Esophagus muscularis mucosa (tissue), 4 donors: Measurements from ENCODE around the gene RCOR3. TPM values are rescaled to one million over a fixed set of nuclear protein-coding genes. Genes with fewer than 3 reads are reported as not detected.

Experiments used
- DNase-seq: peaks from one replicate; pipeline ENCODE4 v3.0.0-alpha.2; 2017; ENCODE audit errors: extremely low spot score
- H3K27ac ChIP-seq, 4 donors: fragments of 200-600 bp; sonication (generic); replicated peaks in 1 of 4; 1 replicate in 3 of 4; 2 replicates in 1 of 4; pipeline ENCODE4 v1.5.1; 2016 to 2019; ENCODE audit warnings: mild to moderate bottlenecking in 1 of 4
- H3K27me3 ChIP-seq, 4 donors: fragments of 200-600 bp; sonication (generic); one replicate each; pipeline versions ENCODE4 v1.5.1 to v1.6.0; 2016 to 2019
- H3K36me3 ChIP-seq, 4 donors: fragments of 200-600 bp; sonication (generic); one replicate each; pipeline ENCODE4 v1.5.1; 2016 to 2019
- H3K4me1 ChIP-seq, 4 donors: fragments of 200-600 bp; sonication (generic); one replicate each; pipeline ENCODE4 v1.5.1; 2016 to 2019
- H3K4me3 ChIP-seq, 4 donors: fragments of 200-600 bp; sonication (generic); 1 replicate in 2 of 4; 2 replicates in 2 of 4; pipeline ENCODE4 v1.5.1; 2016 to 2019; ENCODE audit warnings: mild to moderate bottlenecking in 4 of 4, moderate library complexity in 1 of 4
- H3K9me3 ChIP-seq, 4 donors: fragments of 200-600 bp; sonication (generic); 1 replicate in 3 of 4; 2 replicates in 1 of 4; pipeline ENCODE4 v1.5.1; 2016 to 2019
- EP300 ChIP-seq: sonication (generic); formaldehyde crosslinking; IDR thresholded peaks from one replicate; pipeline ENCODE4 v1.6.1; 2017; ENCODE audit warnings: antibody characterized with exemption
- POLR2A ChIP-seq: fragments of 450-650 bp; IDR thresholded peaks from one replicate; pipeline ENCODE4 v1.6.1; 2017; ENCODE audit warnings: antibody characterized with exemption, moderate library complexity, mild to moderate bottlenecking, low read depth
- POLR2AphosphoS5 ChIP-seq, 2 donors: sonication (generic); formaldehyde crosslinking; IDR thresholded peaks; one replicate each; pipeline ENCODE4 v1.6.1; 2017; ENCODE audit warnings: antibody characterized with exemption in 2 of 2
- WGBS: methylation state at CpG from one replicate; pipeline ENCODE4 v1.1.5; 2018; 5-methylcytosine and 5-hydroxymethylcytosine counted together
- intact Hi-C: fragments of 100-400 bp; cut with DNase I; formaldehyde crosslinking; loops from one replicate; pipeline ENCODE4 v1.15.1; 2023
- total RNA-seq, 4 donors: library from RNA; depleted of rRNA; stranded (reverse); fragments of >200 nt; gene quantifications; one replicate each; pipeline versions ENCODE4 v1.1.0 to v1.2.1, GENCODE V29; 2016
- TF ChIP-seq, protein P1 (sequence below), 3 experiments: fragments of 200-600 bp in 2 of 3; fragments of 450-650 bp in 1 of 3; sonication (generic) in 2 of 3; IDR thresholded peaks; one replicate each; pipeline ENCODE4 v1.5.1; 2017 to 2019; ENCODE audit warnings: antibody characterized with exemption in 3 of 3, mild to moderate bottlenecking in 2 of 3, moderate library complexity in 1 of 3

RCOR3 gene
- total RNA-seq, 4 donors from 2014 or later = 21.7 to 38.0 (median 37.7) TPM

DNA sequence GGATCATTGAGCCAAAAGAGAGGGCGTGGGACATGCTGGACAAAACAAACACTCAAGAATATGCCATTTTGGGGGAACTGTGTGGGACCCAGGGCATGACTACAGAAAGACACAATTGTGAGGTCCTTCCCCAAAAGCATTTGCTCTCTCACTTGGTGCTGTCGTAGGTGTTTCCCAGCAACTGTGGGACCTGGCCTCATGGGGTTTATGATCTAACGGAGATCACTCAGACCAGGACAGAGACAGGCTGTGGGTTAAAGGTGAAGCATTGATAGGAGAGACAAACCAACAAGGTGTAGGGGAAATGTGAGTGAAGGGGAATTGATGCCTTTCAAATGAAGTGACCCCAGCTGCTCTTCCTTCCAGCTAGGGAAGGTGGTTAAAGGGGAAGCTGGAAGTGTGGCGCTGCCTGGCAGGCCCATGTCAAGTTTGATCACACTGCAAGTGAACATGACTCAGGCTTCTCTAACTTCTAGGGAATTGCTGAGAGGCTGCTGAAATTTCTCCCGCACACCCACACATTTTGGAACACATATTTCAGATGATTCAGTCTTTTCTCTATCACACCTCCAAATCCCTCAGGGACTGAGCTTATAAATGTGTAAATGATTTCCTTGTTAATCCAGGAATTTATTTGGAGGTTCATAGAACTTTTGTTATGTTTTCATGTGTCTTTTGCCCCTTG is 97.7 kb downstream of the RCOR3 start:
- TF ChIP-seq, protein P1, sequence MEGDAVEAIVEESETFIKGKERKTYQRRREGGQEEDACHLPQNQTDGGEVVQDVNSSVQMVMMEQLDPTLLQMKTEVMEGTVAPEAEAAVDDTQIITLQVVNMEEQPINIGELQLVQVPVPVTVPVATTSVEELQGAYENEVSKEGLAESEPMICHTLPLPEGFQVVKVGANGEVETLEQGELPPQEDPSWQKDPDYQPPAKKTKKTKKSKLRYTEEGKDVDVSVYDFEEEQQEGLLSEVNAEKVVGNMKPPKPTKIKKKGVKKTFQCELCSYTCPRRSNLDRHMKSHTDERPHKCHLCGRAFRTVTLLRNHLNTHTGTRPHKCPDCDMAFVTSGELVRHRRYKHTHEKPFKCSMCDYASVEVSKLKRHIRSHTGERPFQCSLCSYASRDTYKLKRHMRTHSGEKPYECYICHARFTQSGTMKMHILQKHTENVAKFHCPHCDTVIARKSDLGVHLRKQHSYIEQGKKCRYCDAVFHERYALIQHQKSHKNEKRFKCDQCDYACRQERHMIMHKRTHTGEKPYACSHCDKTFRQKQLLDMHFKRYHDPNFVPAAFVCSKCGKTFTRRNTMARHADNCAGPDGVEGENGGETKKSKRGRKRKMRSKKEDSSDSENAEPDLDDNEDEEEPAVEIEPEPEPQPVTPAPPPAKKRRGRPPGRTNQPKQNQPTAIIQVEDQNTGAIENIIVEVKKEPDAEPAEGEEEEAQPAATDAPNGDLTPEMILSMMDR (IDR thresholded peaks at IDR 0.05) = no peak
- no peak for TF ChIP-seq POLR2A
- Histone ChIP-seq H3K4me3 (no peak overlapping the region), H3K4me1 (peaks cover 0 to 17% (median 3%) of the 10 kb centered on the region in 4 donors), H3K27me3 (no peaks in the 10 kb centered on the region), H3K9me3 (no peaks in the 10 kb centered on the region), H3K27ac (no peak overlapping the region), H3K36me3 (peaks cover 7 to 75% (median 37%) of the 10 kb centered on the region in 4 donors)
- 51% methylated on average over 5 of the region's 5 CpGs for WGBS
- no peak for DNase-seq
- intact Hi-C loops = no loop called here

DNA sequence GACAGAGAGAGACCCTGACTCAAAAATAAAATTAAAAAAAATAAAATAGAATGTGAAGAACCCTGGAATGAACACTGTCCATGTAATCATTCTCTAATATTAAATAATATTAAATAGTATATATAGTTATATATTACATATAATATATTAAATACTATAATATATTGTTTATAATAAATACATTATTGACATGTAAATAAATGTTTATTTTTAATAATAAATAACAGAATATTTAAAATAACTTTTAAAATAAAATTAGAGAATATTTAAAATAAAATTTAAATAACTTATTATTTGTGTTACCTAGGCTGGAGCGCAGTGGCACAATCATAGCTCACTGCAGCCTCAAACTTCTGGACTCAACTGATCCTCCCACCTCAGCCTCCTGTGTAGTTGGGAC is 99.5 kb downstream of the RCOR3 start:
- Histone ChIP-seq H3K4me1 (peaks cover 0 to 11% (median 0%) of the 10 kb centered on the region in 4 donors), H3K4me3 (no peak overlapping the region), H3K9me3 (no peaks in the 10 kb centered on the region), H3K36me3 (peaks cover 7 to 73% (median 37%) of the 10 kb centered on the region in 4 donors), H3K27me3 (no peaks in the 10 kb centered on the region), H3K27ac (no peak overlapping the region)
- intact Hi-C loops = no loop called here
- TF ChIP-seq, protein P1 (IDR thresholded peaks at IDR 0.05) = no peak
- TF ChIP-seq POLR2A (no peak), POLR2AphosphoS5 (IDR thresholded peaks at IDR 0.05) (no peak), EP300 (no peak)
- WGBS = 89% methylated on average over 1 of the region's 1 CpG
- no peak for DNase-seq

DNA sequence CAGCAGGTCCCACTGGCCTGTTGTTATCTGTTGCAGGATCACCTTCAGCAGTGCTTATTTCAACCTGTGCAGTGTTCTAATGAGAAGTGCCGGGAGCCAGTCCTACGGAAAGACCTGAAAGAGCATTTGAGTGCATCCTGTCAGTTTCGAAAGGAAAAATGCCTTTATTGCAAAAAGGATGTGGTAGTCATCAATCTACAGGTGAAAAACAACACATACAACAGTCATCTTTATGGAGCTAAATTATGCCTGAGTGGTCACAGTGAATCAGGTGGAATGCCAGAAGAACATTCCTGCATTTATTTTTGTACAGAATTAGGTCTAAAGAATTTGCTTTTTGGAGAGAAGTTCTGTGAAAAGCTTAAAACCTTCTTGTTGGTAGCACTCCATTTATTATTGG is 100.7 kb downstream of the RCOR3 start:
- TF ChIP-seq EP300 = no peak
- WGBS = 80% methylated on average over 3 of the region's 3 CpGs
- H3K36me3 ChIP-seq = peaks cover 7 to 64% (median 34%) of the 10 kb centered on the region in 4 donors
- no peak overlapping the region for H3K27ac ChIP-seq
- H3K9me3 ChIP-seq = no peaks in the 10 kb centered on the region
- intact Hi-C loops = no loop called here
- peaks cover 0 to 2% (median 0%) of the 10 kb centered on the region in 4 donors for H3K4me1 ChIP-seq
- no peaks in the 10 kb centered on the region for H3K27me3 ChIP-seq
- no peak for DNase-seq
- H3K4me3 ChIP-seq = no peak overlapping the region

DNA sequence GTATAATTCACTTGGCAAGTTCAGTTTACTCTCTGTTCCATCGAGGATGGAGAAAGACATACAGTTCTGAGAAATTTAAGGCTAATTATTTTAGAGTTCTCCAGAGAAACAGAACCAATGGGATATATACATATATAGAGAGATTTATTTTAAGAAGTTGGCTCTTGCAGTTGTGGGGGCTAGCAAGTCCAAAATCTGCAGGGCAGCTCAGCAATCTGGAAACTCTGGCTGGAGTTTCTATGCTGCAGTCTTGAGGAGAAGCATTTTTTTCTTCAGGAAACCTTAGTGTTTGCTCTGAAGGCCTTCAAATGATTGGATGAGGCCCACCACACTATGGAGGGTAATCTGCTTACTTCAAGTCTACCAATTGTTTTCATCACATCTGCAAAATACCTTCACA is 102.0 kb downstream of the RCOR3 start:
- intact Hi-C loops = no loop called here
- TF ChIP-seq EP300 = no peak
- TF ChIP-seq POLR2AphosphoS5 (IDR thresholded peaks at IDR 0.05) = no peak
- TF ChIP-seq POLR2A = no peak
- TF ChIP-seq, protein P1 (IDR thresholded peaks at IDR 0.05) = no peak
- H3K9me3 ChIP-seq = no peaks in the 10 kb centered on the region
- H3K4me1 ChIP-seq = no peaks in the 10 kb centered on the region
- 87% methylated on average over 1 of the region's 1 CpG for WGBS
- no peak overlapping the region for H3K27ac ChIP-seq
- DNase-seq = peak; percentile 34
- H3K4me3 ChIP-seq = no peak overlapping the region
- H3K36me3 ChIP-seq = peaks cover 9 to 68% (median 38%) of the 10 kb centered on the region in 4 donors
- no peaks in the 10 kb centered on the region for H3K27me3 ChIP-seq

Other genes starting within 250 kb of the RCOR3 start
- under 1 TPM; 0.11 to 0.78 (median 0.46) TPM for gene KCNH1, start 125.2 kb upstream of the RCOR3 start, total RNA-seq
- gene TRAF5, start 67.5 kb downstream of the RCOR3 start, total RNA-seq = 10 to 100 TPM; 14.9 to 29.7 (median 23.9) TPM
- gene RD3, start 232.8 kb downstream of the RCOR3 start, total RNA-seq = under 1 TPM; 0.19 to 0.98 (median 0.75) TPM